Neuronal stem cell (in vitro differentiated cells): ENCODE data around the gene MKNK1.

Source experiments
- DNase-seq: peaks from one replicate; pipeline ENCODE4 v3.0.0-alpha.2; 2013; ENCODE audit warnings: low spot score
- H2AFZ ChIP-seq: one replicate; pipeline ENCODE4 v1.6.1; 2013; ENCODE audit warnings: mild to moderate bottlenecking, low read length, inconsistent platforms
- H2AK5ac ChIP-seq: 2 replicates; pipeline ENCODE4 v1.6.1; 2013; ENCODE audit warnings: low read depth, mild to moderate bottlenecking, inconsistent platforms, low read length, moderate library complexity, mixed read lengths
- H2BK120ac ChIP-seq: 2 replicates; pipeline ENCODE4 v1.6.1; 2013; ENCODE audit warnings: low read depth, mild to moderate bottlenecking, inconsistent platforms, low read length, moderate library complexity, mixed read lengths
- H2BK12ac ChIP-seq: one replicate; pipeline ENCODE4 v1.6.1; 2013; ENCODE audit warnings: low read length, inconsistent platforms
- H2BK15ac ChIP-seq: 2 replicates; pipeline ENCODE4 v1.6.1; 2013; ENCODE audit warnings: mild to moderate bottlenecking, low read length, inconsistent platforms, mixed read lengths
- H2BK5ac ChIP-seq: one replicate; pipeline ENCODE4 v1.6.1; 2013; ENCODE audit warnings: inconsistent platforms, mild to moderate bottlenecking, low read length, moderate library complexity
- H3K14ac ChIP-seq: one replicate; pipeline ENCODE4 v1.6.1; 2013; ENCODE audit warnings: low read length, inconsistent platforms
- H3K18ac ChIP-seq: 2 replicates; pipeline ENCODE4 v1.6.1; 2013; ENCODE audit warnings: low read length, inconsistent platforms
- H3K23ac ChIP-seq: 2 replicates; pipeline ENCODE4 v1.6.1; 2013; ENCODE audit warnings: low read depth, mild to moderate bottlenecking, mixed read lengths, low read length, inconsistent platforms; ENCODE audit not compliant: poor library complexity
- H3K27ac ChIP-seq: replicated peaks from 3 replicates; pipeline ENCODE4 v1.5.1; 2013; ENCODE audit warnings: low read length, inconsistent platforms
- H3K27me3 ChIP-seq, 3 experiments: 2 replicates each; pipeline ENCODE4 v1.6.1; 2013; ENCODE audit warnings: low read length in 3 of 3, mild to moderate bottlenecking in 2 of 3, inconsistent platforms in 1 of 3, low read depth in 1 of 3, mixed read lengths in 1 of 3, moderate library complexity in 1 of 3; ENCODE audit not compliant: control insufficient read depth in 3 of 3, insufficient read depth in 3 of 3
- H3K36me3 ChIP-seq, 2 donors: replicated peaks in 1 of 2; 2 replicates each; pipeline ENCODE4 v1.6.1; 2013; ENCODE audit warnings: low read length in 2 of 2; ENCODE audit not compliant: control insufficient read depth in 2 of 2, insufficient read depth in 2 of 2
- H3K4ac ChIP-seq: 2 replicates; pipeline ENCODE4 v1.6.1; 2013; ENCODE audit warnings: inconsistent platforms, mild to moderate bottlenecking, low read length, moderate library complexity
- H3K4me1 ChIP-seq, 2 donors: 1 replicate in 1 of 2; 2 replicates in 1 of 2; pipeline ENCODE4 v1.6.1; 2013; ENCODE audit warnings: low read length in 2 of 2, low read depth in 1 of 2; ENCODE audit not compliant: control insufficient read depth in 2 of 2, insufficient read depth in 1 of 2
- H3K4me2 ChIP-seq: one replicate; pipeline ENCODE4 v1.6.1; 2013; ENCODE audit warnings: mild to moderate bottlenecking, low read length, inconsistent platforms; ENCODE audit not compliant: insufficient read depth, poor library complexity, severe bottlenecking
- H3K4me3 ChIP-seq, 2 donors: 2 replicates each; pipeline ENCODE4 v1.5.1; 2013; ENCODE audit warnings: low read length in 2 of 2, mild to moderate bottlenecking in 2 of 2, inconsistent platforms in 1 of 2, moderate library complexity in 1 of 2
- H3K79me1 ChIP-seq: one replicate; pipeline ENCODE4 v1.6.1; 2013; ENCODE audit warnings: low read depth, mild to moderate bottlenecking, inconsistent platforms, low read length, moderate library complexity
- H3K9ac ChIP-seq: one replicate; pipeline ENCODE4 v1.6.1; 2013; ENCODE audit warnings: mild to moderate bottlenecking, low read depth, low read length, inconsistent platforms; ENCODE audit not compliant: poor library complexity
- H3K9me3 ChIP-seq, 2 donors: replicated peaks in 1 of 2; 2 replicates each; pipeline versions ENCODE3 to v1.6.1; 2013; ENCODE audit warnings: low read length in 2 of 2, mild to moderate bottlenecking in 2 of 2, inconsistent platforms in 1 of 2, low read depth in 1 of 2, mixed read lengths in 1 of 2, moderate library complexity in 1 of 2; ENCODE audit not compliant: control insufficient read depth in 2 of 2, insufficient read depth in 1 of 2
- H4K8ac ChIP-seq: one replicate; pipeline ENCODE4 v1.6.1; 2013; ENCODE audit warnings: low read depth, mild to moderate bottlenecking, inconsistent platforms, low read length, moderate library complexity
- H4K91ac ChIP-seq: one replicate; pipeline ENCODE4 v1.6.1; 2013; ENCODE audit warnings: low read length, low read depth, mild to moderate bottlenecking, inconsistent platforms; ENCODE audit not compliant: poor library complexity
- WGBS, 2 donors: extraction: QIAGEN DNeasy Blood & Tissue Kit; methylation state at CpG; one replicate each; pipeline ENCODE4 v1.1.7; 2013; ENCODE audit warnings: missing lambda C conversion rate in 2 of 2, mixed read lengths in 1 of 2; ENCODE audit not compliant: insufficient read length in 2 of 2, insufficient replicate concordance in 1 of 2; ENCODE audit errors: extremely low coverage in 2 of 2; 5-methylcytosine and 5-hydroxymethylcytosine counted together

MKNK1 gene

GRCh38 chr1:46607345-46608130, 3.5 kb upstream of the MKNK1 start:
- H3K4me1 ChIP-seq: peaks cover 4 to 7% of the 10 kb centered on the region in 2 donors
- WGBS, 2 donors: no CpG with 5 or more reads among the region's 7 CpGs

GRCh38 chr1:46606255-46606965, 2.3 kb upstream of the MKNK1 start:
- Histone ChIP-seq H2AFZ (no peak overlapping the region), H2BK120ac (no peak overlapping the region), H3K4me2 (no peak overlapping the region), H3K9me3 (no peaks in the 10 kb centered on the region), H2BK15ac (no peak overlapping the region), H3K4ac (no peak overlapping the region), H3K18ac (no peak overlapping the region), H3K36me3 (no peaks in the 10 kb centered on the region), H4K8ac (no peak overlapping the region), H3K23ac (no peak overlapping the region), H4K91ac (no peak overlapping the region), H2BK5ac (no peak overlapping the region), H3K27ac (no peak overlapping the region), H3K79me1 (no peaks in the 10 kb centered on the region), H2BK12ac (no peak overlapping the region), H3K27me3 (no peaks in the 10 kb centered on the region), H3K4me1 (peaks cover 4 to 7% of the 10 kb centered on the region in 2 donors), H3K4me3 (no peak overlapping the region), H3K9ac (no peak overlapping the region), H3K14ac (no peak overlapping the region), H2AK5ac (no peak overlapping the region)
- WGBS, 2 donors: no CpG with 5 or more reads among the region's 2 CpGs
- DNase-seq: no peak

More at GRCh38 chr1:46607345-46608130, 3.5 kb upstream of the MKNK1 start:
- no peak overlapping the region for H3K9ac ChIP-seq
- no peak overlapping the region for H3K23ac ChIP-seq
- H3K14ac ChIP-seq: no peak overlapping the region
- no peak for DNase-seq
- H2BK5ac ChIP-seq: no peak overlapping the region
- H3K27ac ChIP-seq: no peak overlapping the region
- H3K9me3 ChIP-seq: no peaks in the 10 kb centered on the region
- H3K79me1 ChIP-seq: no peaks in the 10 kb centered on the region
- no peak overlapping the region for H2AFZ ChIP-seq
- no peaks in the 10 kb centered on the region for H3K27me3 ChIP-seq
- no peak overlapping the region for H2BK15ac ChIP-seq
- no peak overlapping the region for H2BK12ac ChIP-seq
- no peak overlapping the region for H2AK5ac ChIP-seq
- H3K36me3 ChIP-seq: no peaks in the 10 kb centered on the region
- H3K18ac ChIP-seq: no peak overlapping the region
- H2BK120ac ChIP-seq: no peak overlapping the region
- H3K4me2 ChIP-seq: no peak overlapping the region
- no peak overlapping the region for H4K91ac ChIP-seq
- no peak overlapping the region for H3K4ac ChIP-seq
- H3K4me3 ChIP-seq: no peak overlapping the region
- H4K8ac ChIP-seq: no peak overlapping the region

GRCh38 chr1:46605232-46605631, 1.2 kb upstream of the MKNK1 start:
- Histone ChIP-seq H3K4me3 (peak overlapping the region in 1 of 2 donors; percentile 77), H3K4ac (no peak overlapping the region), H3K4me1 (peaks cover 4 to 7% of the 10 kb centered on the region in 2 donors), H4K8ac (no peak overlapping the region), H2BK15ac (no peak overlapping the region), H3K9me3 (no peaks in the 10 kb centered on the region), H3K36me3 (no peaks in the 10 kb centered on the region), H3K14ac (no peak overlapping the region), H2BK5ac (no peak overlapping the region), H3K27ac (no peak overlapping the region), H3K18ac (no peak overlapping the region), H3K4me2 (no peak overlapping the region), H3K23ac (no peak overlapping the region), H3K9ac (no peak overlapping the region), H3K79me1 (no peaks in the 10 kb centered on the region), H2AFZ (no peak overlapping the region), H2BK120ac (no peak overlapping the region), H3K27me3 (no peaks in the 10 kb centered on the region), H2AK5ac (no peak overlapping the region), H2BK12ac (no peak overlapping the region), H4K91ac (no peak overlapping the region)
- no peak for DNase-seq
- no CpG with 5 or more reads among the region's 2 CpGs for WGBS, 2 donors

GRCh38 chr1:46603481-46603857, 599 bp downstream of the MKNK1 start:
- Histone ChIP-seq H3K27me3 (no peaks in the 10 kb centered on the region), H3K4me1 (peaks cover 4 to 12% of the 10 kb centered on the region in 2 donors), H3K4ac (no peak overlapping the region), H2BK120ac (no peak overlapping the region), H2BK15ac (no peak overlapping the region), H3K36me3 (no peaks in the 10 kb centered on the region), H3K9ac (no peak overlapping the region), H3K9me3 (no peaks in the 10 kb centered on the region), H3K23ac (no peak overlapping the region), H3K14ac (no peak overlapping the region), H2BK12ac (no peak overlapping the region), H2AFZ (peak overlapping the region; percentile 94), H3K18ac (peak overlapping the region; percentile 90), H2BK5ac (peak overlapping the region; percentile 7), H3K79me1 (no peaks in the 10 kb centered on the region), H4K91ac (no peak overlapping the region), H3K4me3 (peak overlapping the region; percentile 77 to 85), H2AK5ac (no peak overlapping the region), H4K8ac (no peak overlapping the region), H3K4me2 (peak overlapping the region; percentile 77), H3K27ac (no peak overlapping the region)
- whole genome bisulfite sequencing, 2 donors: no CpG with 5 or more reads among the region's 2 CpGs
- DNase-seq: no peak
